ENCODE results near the gene MYBPH.

GRCh38 chr1:203159844-203160243 is 15.8 kb downstream of the MYBPH start:
- no peak for TF ChIP-seq CTCF (IDR thresholded peaks at IDR 0.05; ENCODE audit: low read depth, low read length)
- no peak for TF ChIP-seq EZH2phosphoT487 (IDR thresholded peaks at IDR 0.05; ENCODE audit: low read depth)
